GM23338 (cell line): ENCODE data around the gene SYNDIG1.

ENCODE experiments used
- CTCF ChIP-seq, 2 experiments: fragments of 200-600 bp in 1 of 2; sonication (generic) in 1 of 2; conservative IDR thresholded peaks; 2 replicates each; pipeline versions ENCODE4 v1.5.1 to v1.6.1; 2016 to 2017; ENCODE audit warnings: antibody characterized with exemption in 2 of 2, low read depth in 2 of 2, mild to moderate bottlenecking in 2 of 2, moderate library complexity in 1 of 2
- EZH2 ChIP-seq: fragments of 200-600 bp; sonication (generic); IDR thresholded peaks from one replicate; pipeline ENCODE4 v1.8.0; 2017; ENCODE audit warnings: antibody characterized with exemption, mild to moderate bottlenecking, low read depth; ENCODE audit not compliant: unreplicated experiment
- POLR2AphosphoS5 ChIP-seq: IDR thresholded peaks from 2 replicates; pipeline ENCODE4 v1.6.1; 2016; ENCODE audit warnings: antibody characterized with exemption, low read depth
- TF ChIP-seq, protein P1 (sequence below): IDR thresholded peaks from one replicate; pipeline ENCODE4 v1.6.1; 2018; ENCODE audit warnings: antibody characterized with exemption; ENCODE audit not compliant: unreplicated experiment

GRCh38 chr20:24546232-24546892 is 76.9 kb downstream of the SYNDIG1 start:
- TF ChIP-seq CTCF (conservative IDR thresholded peaks at IDR 0.05; ENCODE audit: low read depth in 2 of 2) (no peak), POLR2AphosphoS5 (no peak), EZH2 (no peak)
- TF ChIP-seq, protein P1, sequence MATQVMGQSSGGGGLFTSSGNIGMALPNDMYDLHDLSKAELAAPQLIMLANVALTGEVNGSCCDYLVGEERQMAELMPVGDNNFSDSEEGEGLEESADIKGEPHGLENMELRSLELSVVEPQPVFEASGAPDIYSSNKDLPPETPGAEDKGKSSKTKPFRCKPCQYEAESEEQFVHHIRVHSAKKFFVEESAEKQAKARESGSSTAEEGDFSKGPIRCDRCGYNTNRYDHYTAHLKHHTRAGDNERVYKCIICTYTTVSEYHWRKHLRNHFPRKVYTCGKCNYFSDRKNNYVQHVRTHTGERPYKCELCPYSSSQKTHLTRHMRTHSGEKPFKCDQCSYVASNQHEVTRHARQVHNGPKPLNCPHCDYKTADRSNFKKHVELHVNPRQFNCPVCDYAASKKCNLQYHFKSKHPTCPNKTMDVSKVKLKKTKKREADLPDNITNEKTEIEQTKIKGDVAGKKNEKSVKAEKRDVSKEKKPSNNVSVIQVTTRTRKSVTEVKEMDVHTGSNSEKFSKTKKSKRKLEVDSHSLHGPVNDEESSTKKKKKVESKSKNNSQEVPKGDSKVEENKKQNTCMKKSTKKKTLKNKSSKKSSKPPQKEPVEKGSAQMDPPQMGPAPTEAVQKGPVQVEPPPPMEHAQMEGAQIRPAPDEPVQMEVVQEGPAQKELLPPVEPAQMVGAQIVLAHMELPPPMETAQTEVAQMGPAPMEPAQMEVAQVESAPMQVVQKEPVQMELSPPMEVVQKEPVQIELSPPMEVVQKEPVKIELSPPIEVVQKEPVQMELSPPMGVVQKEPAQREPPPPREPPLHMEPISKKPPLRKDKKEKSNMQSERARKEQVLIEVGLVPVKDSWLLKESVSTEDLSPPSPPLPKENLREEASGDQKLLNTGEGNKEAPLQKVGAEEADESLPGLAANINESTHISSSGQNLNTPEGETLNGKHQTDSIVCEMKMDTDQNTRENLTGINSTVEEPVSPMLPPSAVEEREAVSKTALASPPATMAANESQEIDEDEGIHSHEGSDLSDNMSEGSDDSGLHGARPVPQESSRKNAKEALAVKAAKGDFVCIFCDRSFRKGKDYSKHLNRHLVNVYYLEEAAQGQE, result no peak
